WTC11 (cell line): ENCODE results near the gene DOHH. TPM values are rescaled to one million over a fixed set of nuclear protein-coding genes. Genes with fewer than 3 reads are reported as not detected.

Experiments used
- ATAC-seq: fragments of 200-7000 bp; cut with Tn5 transposase; 2 replicates; pipeline ENCODE4 v1.10.0; 2021; ENCODE audit warnings: mild to moderate bottlenecking, moderate library complexity
- CTCF ChIA-PET: fragments of 300-600 bp; sonication (Branson Sonifier 250); formaldehyde crosslinking; loops from one replicate; lab custom pipeline; 2021; ENCODE audit warnings: antibody characterized with exemption; lab: Charles Lee
- POLR2A ChIA-PET: fragments of 350-600 bp; sonication (Branson Sonifier 250); formaldehyde crosslinking; loops from one replicate; lab custom pipeline; 2021; ENCODE audit warnings: antibody characterized with exemption; lab: Charles Lee
- DNase-seq: peaks from one replicate; pipeline ENCODE4 v3.0.0; 2021; ENCODE audit warnings: low spot score
- H3K27ac Mint-ChIP-seq: 2 replicates; pipeline ENCODE4 v1.8.0; 2021; ENCODE audit warnings: mixed read lengths
- H3K27me3 Mint-ChIP-seq: 2 replicates; pipeline ENCODE4 v1.8.0; 2021; ENCODE audit warnings: low read depth, mild to moderate bottlenecking, moderate library complexity, mixed read lengths
- H3K36me3 Mint-ChIP-seq: 2 replicates; pipeline ENCODE4 v1.8.0; 2021; ENCODE audit warnings: mixed read lengths
- H3K4me1 Mint-ChIP-seq: 2 replicates; pipeline ENCODE4 v1.8.0; 2022; ENCODE audit warnings: mixed read lengths
- H3K4me3 Mint-ChIP-seq: 2 replicates; pipeline ENCODE4 v1.8.0; 2021; ENCODE audit warnings: mild to moderate bottlenecking, moderate library complexity, mixed read lengths
- H3K9me3 Mint-ChIP-seq: 2 replicates; pipeline ENCODE4 v1.8.0; 2021; ENCODE audit warnings: mixed read lengths
- AR ChIP-seq: fragments of 250-450 bp; sonication (Bioruptor Pico); IDR thresholded peaks from 2 replicates; pipeline ENCODE4 v1.9.0; 2021; ENCODE audit warnings: mild to moderate bottlenecking
- ATF6 ChIP-seq: sonication (generic); formaldehyde crosslinking; IDR thresholded peaks from 2 replicates; pipeline ENCODE4 v1.8.1; 2023; ENCODE audit warnings: mild to moderate bottlenecking, missing genetic modification reagents
- CBFB ChIP-seq: sonication (generic); formaldehyde crosslinking; IDR thresholded peaks from 2 replicates; pipeline ENCODE4 v1.8.1; 2022; ENCODE audit warnings: mild to moderate bottlenecking, low read depth, missing genetic modification reagents
- CREM ChIP-seq: sonication (generic); formaldehyde crosslinking; IDR thresholded peaks from 2 replicates; pipeline ENCODE4 v1.8.1; 2022; ENCODE audit warnings: mild to moderate bottlenecking, missing genetic modification reagents, moderate library complexity
- E2F1 ChIP-seq: sonication (generic); formaldehyde crosslinking; IDR thresholded peaks from 2 replicates; pipeline ENCODE4 v1.8.0; 2022; ENCODE audit warnings: mild to moderate bottlenecking, missing genetic modification reagents
- EMX1 ChIP-seq: fragments of 250-450 bp; sonication (Bioruptor Pico); IDR thresholded peaks from 2 replicates; pipeline ENCODE4 v1.8.0; 2021; ENCODE audit warnings: mild to moderate bottlenecking
- ERG ChIP-seq: fragments of 250-450 bp; sonication (Bioruptor Pico); IDR thresholded peaks from 2 replicates; pipeline ENCODE4 v1.8.0; 2021; ENCODE audit warnings: mild to moderate bottlenecking
- HMGA2 ChIP-seq: fragments of 250-450 bp; sonication (Bioruptor Pico); IDR thresholded peaks from 2 replicates; pipeline ENCODE4 v1.4.0; 2021; ENCODE audit warnings: mild to moderate bottlenecking, moderate library complexity
- MYBL2 ChIP-seq: sonication (generic); formaldehyde crosslinking; IDR thresholded peaks from 2 replicates; pipeline ENCODE4 v1.8.1; 2023; ENCODE audit warnings: mild to moderate bottlenecking, moderate library complexity, missing genetic modification reagents
- NFATC4 ChIP-seq: fragments of 250-450 bp; sonication (Bioruptor Pico); IDR thresholded peaks from 2 replicates; pipeline ENCODE4 v1.9.0; 2021; ENCODE audit warnings: mild to moderate bottlenecking
- NFYB ChIP-seq: sonication (generic); formaldehyde crosslinking; conservative IDR thresholded peaks from 2 replicates; pipeline ENCODE4 v1.8.0; 2022; ENCODE audit warnings: low read depth, missing genetic modification reagents
- NR1H2 ChIP-seq: sonication (generic); formaldehyde crosslinking; IDR thresholded peaks from 2 replicates; pipeline ENCODE4 v1.9.0; 2021; ENCODE audit warnings: mild to moderate bottlenecking, moderate library complexity, missing genetic modification reagents
- PRRX2 ChIP-seq: fragments of 250-450 bp; sonication (Bioruptor Pico); IDR thresholded peaks from 2 replicates; pipeline ENCODE4 v1.8.0; 2021; ENCODE audit warnings: mild to moderate bottlenecking
- STAT6 ChIP-seq: sonication (generic); formaldehyde crosslinking; conservative IDR thresholded peaks from 2 replicates; pipeline ENCODE4 v1.8.1; 2023; ENCODE audit warnings: mild to moderate bottlenecking, low read depth, missing genetic modification reagents, moderate library complexity
- ZMAT4 ChIP-seq: fragments of 250-450 bp; sonication (Bioruptor Pico); IDR thresholded peaks from 2 replicates; pipeline ENCODE4 v1.9.0; 2021; ENCODE audit warnings: mild to moderate bottlenecking
- ZNF138 ChIP-seq: sonication (generic); formaldehyde crosslinking; conservative IDR thresholded peaks from 2 replicates; pipeline ENCODE4 v1.8.1; 2022; ENCODE audit warnings: mild to moderate bottlenecking, moderate library complexity, missing genetic modification reagents
- ZNF512 ChIP-seq: sonication (generic); formaldehyde crosslinking; IDR thresholded peaks from 2 replicates; pipeline ENCODE4 v1.8.1; 2022; ENCODE audit warnings: missing genetic modification reagents, borderline replicate concordance
- ZNF532 ChIP-seq: fragments of 250-450 bp; sonication (Bioruptor Pico); IDR thresholded peaks from 2 replicates; pipeline ENCODE4 v1.9.0; 2021; ENCODE audit warnings: mild to moderate bottlenecking, borderline replicate concordance
- total RNA-seq: library from RNA; stranded (reverse); gene quantifications from 3 replicates; pipeline ENCODE4 v1.2.3, GENCODE V29; 2021

DOHH gene
- total RNA-seq, 1 experiment from 2014 or later = 22.2 TPM

GRCh38 chr19:3477951-3478350 lies 22.5 kb downstream of the DOHH start:
- Mint-ChIP-seq H3K9me3 (no peaks in the 10 kb centered on the region), H3K27me3 (peaks cover 11% of the 10 kb centered on the region), H3K4me3 (peak overlapping the region; percentile 46), H3K4me1 (peaks cover 20% of the 10 kb centered on the region), H3K36me3 (no peaks in the 10 kb centered on the region), H3K27ac (no peak overlapping the region)
- CTCF ChIA-PET = interaction anchor here (0.5 to 2.5 kb wide), 3 partner anchors 8 to 203 kb away, joined by 3 to 26 read pairs (median 9); no protein-coding TSS in a partner anchor
- DNase-seq (no peak), ATAC-seq (no peak)
- POLR2A ChIA-PET = no interaction called here
- TF ChIP-seq NR1H2 (CRISPR knock-in tag) (no peak), NFATC4 (CRISPR knock-in tag) (no peak), ZNF138 (no peak), CREM (CRISPR knock-in tag) (no peak), STAT6 (CRISPR knock-in tag) (no peak), HMGA2 (CRISPR knock-in tag) (no peak), ATF6 (CRISPR knock-in tag) (no peak), PRRX2 (CRISPR knock-in tag) (no peak), ZNF512 (CRISPR knock-in tag) (no peak), ZMAT4 (CRISPR knock-in tag) (no peak), ZNF532 (CRISPR knock-in tag) (no peak), EMX1 (CRISPR knock-in tag) (no peak), ERG (CRISPR knock-in tag) (no peak), E2F1 (CRISPR knock-in tag) (no peak), MYBL2 (CRISPR knock-in tag) (no peak), CBFB (no peak), AR (CRISPR knock-in tag) (no peak), NFYB (no peak)
